Frontal cortex (tissue), 4 donors: ENCODE measurements around the gene PRKCZ. TPM values are rescaled to one million over a fixed set of nuclear protein-coding genes. Genes with fewer than 3 reads are reported as not detected.

Experiments
- DNase-seq, 2 donors: peaks; one replicate each; pipeline ENCODE4 v3.0.0; 2012; ENCODE audit warnings: low spot score in 2 of 2
- FAIRE-seq: peaks from 2 replicates; lab custom pipeline; 2012; peaks lifted over from hg19 to GRCh38; lab: Jason Lieb, UNC
- total RNA-seq: library from RNA; depleted of rRNA; stranded (reverse); fragments of >200 nt; gene quantifications from one replicate; pipeline ENCODE4 v1.2.3, GENCODE V29; 2014
- donor health status: control.
- donor health status: control.
- donor health status: control.

The PRKCZ gene
- total RNA-seq, 1 donor from 2014 or later: 58.7 TPM

DNA sequence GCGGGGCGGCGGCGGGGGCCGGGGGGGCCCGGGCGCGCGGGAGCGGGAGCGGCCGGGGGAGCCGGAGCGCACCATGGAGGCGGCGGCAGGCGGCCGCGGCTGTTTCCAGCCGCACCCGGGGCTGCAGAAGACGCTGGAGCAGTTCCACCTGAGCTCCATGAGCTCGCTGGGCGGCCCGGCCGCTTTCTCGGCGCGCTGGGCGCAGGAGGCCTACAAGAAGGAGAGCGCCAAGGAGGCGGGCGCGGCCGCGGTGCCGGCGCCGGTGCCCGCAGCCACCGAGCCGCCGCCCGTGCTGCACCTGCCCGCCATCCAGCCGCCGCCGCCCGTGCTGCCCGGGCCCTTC, 178.5 kb downstream of the PRKCZ start:
- no peak for DNase-seq
- FAIRE-seq: no peak

DNA sequence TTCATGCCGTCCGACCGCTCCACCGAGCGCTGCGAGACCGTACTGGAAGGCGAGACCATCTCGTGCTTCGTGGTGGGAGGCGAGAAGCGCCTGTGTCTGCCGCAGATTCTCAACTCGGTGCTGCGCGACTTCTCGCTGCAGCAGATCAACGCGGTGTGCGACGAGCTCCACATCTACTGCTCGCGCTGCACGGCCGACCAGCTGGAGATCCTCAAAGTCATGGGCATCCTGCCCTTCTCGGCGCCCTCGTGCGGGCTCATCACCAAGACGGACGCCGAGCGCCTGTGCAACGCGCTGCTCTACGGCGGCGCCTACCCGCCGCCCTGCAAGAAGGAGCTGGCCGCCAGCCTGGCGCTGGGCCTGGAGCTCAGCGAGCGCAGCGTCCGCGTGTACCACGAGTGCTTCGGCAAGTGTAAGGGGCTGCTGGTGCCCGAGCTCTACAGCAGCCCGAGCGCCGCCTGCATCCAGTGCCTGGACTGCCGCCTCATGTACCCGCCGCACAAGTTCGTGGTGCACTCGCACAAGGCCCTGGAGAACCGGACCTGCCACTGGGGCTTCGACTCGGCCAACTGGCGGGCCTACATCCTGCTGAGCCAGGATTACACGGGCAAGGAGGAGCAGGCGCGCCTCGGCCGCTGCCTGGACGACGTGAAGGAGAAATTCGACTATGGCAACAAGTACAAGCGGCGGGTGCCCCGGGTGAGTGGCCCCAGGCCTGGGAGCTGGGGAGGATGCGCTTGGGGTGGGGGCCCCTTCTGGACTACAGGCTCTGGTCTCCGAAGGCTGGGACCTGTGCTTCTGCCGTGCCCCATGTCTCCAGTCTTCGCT, 179.0 kb downstream of the PRKCZ start:
- no peak for FAIRE-seq

DNA sequence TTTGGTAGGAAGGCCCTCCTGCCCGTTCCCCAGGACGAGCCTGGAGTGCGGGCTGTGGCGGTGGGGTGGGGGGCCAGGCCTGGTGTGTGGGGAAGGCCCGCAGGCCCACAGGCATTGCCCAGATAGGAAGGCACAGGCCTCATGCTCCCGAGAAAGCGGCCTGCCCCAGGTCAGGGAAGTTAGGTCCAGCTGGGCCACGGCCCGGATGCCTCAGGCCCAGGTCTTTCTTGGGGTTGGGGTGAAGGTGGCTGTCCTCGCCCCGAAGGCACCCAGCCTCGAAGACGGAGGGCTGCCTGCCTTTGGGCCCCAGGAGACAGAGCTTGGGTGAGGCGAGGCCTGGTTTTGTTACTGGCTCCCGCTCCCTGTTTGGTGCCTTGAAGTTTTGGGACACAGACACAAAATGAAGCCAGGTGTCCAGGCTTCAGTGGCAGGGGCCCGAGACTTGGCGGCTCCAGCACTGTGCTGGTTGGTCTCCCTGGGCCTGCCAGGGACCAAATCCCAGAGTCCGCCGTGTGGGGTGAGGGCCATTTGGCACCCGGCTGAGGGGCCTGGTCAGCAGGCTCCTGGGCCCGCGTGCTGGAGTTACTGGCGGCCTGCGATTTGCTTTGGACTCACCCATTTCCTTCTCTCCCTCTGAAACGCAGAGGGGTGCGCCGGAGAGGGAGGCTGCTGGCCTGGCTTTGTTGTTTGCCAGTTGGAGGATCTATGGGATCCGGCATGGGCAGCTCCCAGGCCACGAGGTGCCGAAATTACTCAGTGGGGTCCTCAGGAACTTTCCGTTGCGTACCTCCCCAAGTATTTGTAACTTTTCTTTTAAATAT, 179.9 kb downstream of the PRKCZ start:
- FAIRE-seq (no peak), DNase-seq (no peak)

More for the DNA sequence above, 179.0 kb downstream of the PRKCZ start:
- DNase-seq: peak in 1 of 2 donors; percentile 81

DNA sequence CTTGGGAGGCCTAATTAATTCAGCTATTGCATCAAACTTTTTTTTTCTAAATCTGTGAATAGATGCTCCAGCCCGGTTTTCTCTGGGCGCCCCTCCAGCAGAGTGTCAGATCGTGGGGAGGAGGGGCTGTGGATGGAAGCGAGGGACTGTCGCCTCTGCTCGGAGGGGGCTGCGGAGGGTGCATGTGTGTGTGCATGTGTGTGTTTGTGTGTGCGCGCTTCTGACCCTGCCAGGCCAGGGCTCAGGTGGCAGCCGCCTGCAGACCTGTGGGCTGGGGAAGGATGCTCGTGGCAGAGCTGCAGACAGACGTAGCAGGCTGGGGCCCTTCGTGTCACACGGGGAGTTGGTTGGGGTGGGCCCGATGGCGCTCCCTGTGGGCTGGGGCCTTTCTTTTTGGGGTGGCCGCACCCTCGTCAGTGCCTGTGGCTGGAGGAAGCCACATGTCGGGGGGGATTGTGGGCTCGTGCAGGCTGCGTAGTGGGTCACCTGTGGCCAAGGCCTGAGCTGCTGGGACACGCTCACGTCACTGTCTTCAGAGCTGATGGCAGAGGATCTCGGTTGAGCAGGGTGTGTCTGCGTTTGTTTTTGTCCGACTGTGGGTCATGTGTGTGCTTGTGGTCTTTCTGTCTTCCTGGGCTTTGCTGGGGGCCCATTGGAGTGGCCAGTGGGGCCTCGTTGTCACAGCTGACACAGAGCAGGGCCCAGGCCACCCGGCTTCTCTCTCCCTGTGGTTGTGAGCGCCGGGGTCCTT, 180.7 kb downstream of the PRKCZ start:
- peak in 1 of 2 donors; percentile 78 for DNase-seq
- FAIRE-seq: no peak

DNA sequence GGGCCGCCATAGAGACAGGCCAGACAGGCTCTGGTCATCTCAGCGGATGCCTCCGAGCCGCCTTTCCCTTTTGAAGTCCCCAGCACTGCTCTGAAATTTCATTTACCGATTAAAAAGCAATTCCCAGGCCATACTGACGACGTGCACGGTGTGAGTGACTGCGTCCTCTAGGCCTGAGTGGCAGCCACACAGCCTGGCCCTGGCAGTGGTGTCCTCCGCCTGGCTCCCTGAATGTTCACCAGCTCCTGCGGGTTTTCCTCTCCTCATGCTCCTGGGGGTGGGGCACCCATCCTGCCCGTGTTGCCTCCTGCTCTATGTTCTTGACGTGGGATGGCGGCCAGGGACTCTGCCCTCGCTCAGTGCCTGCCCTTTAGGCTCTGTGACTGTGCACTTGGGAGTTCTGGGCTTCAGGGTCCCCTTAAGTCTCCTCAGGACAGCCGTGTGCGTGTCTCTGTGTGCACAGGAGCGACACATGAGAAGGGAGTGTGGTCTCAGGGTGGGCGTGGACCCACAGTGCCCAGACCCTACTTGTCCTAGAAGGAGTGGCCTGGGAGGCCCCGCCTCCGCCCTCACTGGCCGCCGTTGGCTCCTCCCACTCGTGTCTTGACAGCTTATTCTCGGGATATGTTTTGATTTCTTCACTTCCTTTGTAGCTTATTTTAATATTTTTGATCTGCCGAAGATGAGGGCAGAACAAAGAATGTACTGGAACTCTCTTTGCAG, 181.5 kb downstream of the PRKCZ start:
- FAIRE-seq (no peak), DNase-seq (no peak)

DNA sequence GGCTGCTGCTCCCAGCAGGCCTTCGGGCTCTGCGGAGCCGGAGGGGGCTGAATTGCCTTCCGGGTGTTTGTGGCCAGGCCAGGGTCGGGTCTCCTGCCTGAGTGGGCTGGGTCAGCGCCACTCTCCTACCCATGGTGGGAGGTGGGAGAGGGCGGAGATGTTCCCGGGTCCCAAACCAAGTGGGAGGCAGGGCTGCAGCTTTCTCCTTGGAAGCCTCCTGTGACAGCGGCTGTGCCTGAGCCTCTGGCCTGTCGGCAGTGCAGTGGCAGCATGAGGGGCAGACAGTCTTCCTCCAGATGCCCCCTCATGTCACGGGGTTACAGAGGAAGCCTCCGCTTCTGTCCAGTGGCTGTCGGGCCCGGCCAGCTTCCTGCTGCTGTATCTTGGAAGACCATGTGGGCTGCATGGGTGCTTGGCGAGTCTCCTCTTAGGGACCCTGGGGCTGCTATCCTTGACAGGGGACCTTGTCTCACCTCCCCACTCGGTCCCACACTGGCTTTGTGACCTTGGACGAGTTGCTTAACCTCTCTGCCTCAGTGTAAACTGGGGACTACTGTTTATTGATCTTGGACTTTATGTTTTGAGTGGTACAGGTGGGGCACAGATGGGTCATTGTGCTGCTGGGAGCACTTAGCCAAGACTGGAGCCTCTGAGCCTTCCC, 182.2 kb downstream of the PRKCZ start:
- no peak for FAIRE-seq
- no peak for DNase-seq

DNA sequence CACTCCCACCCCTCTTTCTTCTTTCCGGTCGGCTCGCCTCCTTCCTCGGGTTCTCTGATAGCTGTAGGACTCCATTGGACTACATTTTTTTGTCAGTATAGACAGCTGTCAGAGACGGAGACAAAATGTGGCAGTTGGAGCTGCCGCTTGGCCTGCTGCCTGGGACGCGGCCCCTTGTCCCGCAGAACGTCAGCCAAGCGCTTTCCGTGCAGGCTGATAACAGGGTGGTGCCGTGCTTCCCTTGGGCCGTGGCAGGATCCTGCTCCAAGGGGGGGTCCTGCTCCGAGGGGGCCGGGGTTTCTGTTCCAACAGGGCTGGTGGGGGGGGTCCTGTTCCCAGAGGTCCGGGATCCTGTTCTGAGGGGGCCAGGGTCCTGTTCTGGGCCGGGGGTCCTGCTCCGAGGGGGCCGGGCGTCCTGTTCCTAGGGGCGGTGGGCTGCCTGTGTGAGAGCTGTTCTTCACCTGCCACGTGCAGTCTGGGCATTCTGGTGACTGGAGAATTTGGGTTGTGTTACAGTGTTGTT, 182.8 kb downstream of the PRKCZ start:
- no peak for FAIRE-seq
- DNase-seq: no peak

DNA sequence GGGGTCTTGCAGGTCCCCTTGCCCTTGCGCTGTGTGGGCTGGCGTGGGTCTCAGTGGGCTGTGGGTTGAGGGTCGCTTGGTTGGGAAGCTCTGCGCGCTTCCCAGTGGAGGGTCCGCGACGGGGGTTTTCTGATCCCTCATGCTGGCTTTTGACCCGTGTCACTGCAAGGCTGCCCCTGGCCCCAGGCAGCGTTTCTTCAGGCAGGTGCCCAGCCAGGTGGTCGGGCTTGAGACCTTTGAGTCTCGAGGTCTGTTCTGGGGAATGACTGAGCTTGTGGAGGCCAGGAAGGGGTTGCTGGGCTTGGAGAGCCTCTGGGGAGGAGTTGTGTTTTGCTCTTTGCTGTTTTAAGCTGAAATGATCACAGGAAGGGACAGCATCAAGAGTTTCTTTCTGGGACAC, 183.3 kb downstream of the PRKCZ start:
- FAIRE-seq: no peak
- no peak for DNase-seq

DNA sequence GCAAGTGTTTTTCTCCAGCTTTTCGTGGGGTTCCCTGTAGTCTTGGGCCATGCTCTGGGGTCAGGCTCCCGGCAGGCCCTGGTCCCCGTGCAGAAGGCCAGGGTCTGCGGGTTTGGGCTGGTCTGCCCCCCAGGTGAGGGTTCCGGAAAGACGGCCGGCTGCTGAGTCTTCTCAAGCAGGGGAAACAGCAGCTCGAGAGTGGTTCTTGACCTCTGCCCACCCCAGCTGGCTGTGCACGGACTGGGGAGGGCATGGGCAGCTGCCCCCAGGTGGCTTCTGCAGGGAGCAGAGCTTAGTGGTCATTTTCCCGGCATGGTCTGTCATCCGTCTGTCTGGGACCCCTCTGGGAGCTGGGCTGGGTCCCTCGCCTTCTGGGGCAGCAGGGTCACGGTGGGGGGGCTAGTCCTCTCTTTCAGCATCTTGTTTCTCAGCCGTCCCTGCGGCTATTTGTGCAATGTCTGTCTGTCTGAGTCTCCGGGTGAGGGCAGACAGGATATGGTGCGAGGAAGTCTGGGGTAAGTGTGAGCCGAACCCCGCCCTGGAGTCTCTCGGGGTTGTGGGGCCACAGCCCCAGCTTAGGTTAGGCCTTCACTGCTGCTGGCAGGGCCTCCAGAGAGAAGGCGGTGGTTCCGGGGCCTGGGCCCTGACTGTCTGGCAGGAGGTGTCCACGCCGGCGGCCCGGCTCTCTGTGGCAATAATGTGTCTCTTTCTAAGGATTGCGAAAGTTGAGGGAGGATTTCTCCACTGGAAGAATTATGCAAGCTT, 184.0 kb downstream of the PRKCZ start:
- DNase-seq (no peak), FAIRE-seq (no peak)

DNA sequence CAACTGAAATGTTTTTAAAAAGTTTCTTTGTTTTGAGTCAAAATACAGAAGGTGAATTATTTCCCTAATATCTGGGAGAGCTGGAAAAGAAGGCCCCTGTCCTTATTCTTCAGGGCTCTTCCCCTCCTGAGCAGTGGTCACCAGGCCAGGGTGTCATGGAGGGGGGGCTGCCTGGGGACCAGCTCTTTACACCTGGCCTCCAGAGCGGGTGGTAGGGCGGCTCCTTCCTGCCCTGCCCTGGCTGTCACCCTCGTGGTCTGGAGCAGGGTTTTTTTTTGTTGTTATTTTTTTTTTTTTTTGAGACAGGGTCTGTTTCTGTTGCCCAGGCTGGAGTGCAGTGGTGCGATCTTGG, 184.5 kb downstream of the PRKCZ start:
- FAIRE-seq (no peak), DNase-seq (no peak)

Other genes with a start within 250 kb of the PRKCZ start
- gene GNB1, start 159.3 kb upstream of the PRKCZ start, total RNA-seq: 154 TPM
- not detected for gene CALML6, start 135.2 kb upstream of the PRKCZ start, total RNA-seq
- 1.6 TPM for gene TMEM52, start 131.1 kb upstream of the PRKCZ start, total RNA-seq
- 0.41 TPM for gene CFAP74, start 46.6 kb upstream of the PRKCZ start, total RNA-seq
- 2.0 TPM for gene GABRD, start 31.1 kb upstream of the PRKCZ start, total RNA-seq
- 19.2 TPM for gene FAAP20, start 144.4 kb downstream of the PRKCZ start, total RNA-seq
- gene SKI, start 177.9 kb downstream of the PRKCZ start, total RNA-seq: 15.5 TPM